Measurements from ENCODE around the gene OXSR1.
"Not testable (repeated sequence)": the region's sequence is repeated elsewhere in the genome, so short reads cannot be mapped to it uniquely, and the experiment has no call there.

The OXSR1 gene

DNA sequence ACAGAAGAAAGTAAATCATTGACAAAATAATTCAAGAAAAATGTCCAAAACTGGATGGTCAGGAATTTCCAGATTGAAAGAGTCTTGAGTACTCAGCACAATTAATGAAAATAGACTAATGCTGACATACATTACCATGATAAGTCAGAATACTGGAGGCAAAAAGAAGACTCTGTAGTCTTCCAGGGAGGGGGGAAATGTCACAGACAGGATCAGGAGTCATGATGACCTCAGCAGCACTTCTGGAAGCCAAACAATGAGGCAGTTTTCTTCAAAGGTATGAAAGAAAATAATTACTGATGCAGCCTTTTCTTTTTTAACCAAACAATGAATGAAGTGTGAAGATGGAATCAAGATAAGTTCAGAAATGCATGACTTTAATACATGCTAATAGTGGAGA lies 70.1 kb downstream of the OXSR1 start:
- DNase-seq, result no peak

DNA sequence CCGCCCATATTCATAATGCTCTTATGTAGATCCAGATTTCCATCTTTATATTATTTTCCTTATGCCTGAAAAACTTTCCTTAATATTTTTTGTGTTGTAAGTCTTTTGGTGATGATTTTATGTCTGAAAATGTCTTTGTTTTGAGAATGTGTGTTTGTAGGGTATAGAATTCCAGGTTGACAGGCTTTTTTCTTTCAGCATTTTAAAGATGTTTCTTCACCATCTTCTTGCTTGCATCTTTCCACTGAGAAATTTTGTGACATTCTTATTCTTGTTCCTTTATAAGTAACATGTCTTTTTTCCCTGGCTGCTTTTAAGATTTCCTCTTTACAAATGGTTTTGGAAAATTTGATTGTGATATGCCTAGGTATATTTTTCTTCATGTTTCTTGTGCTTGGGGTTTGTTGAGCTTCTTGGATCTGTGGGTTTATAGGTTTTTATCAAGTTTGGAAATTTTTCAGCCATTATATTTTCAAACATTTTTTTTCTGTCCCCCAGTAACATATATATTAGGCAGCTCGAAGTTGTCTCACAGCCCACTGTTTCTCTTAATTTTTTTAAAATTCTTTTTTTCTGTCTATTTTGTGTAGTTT lies 73.2 kb downstream of the OXSR1 start:
- DNase-seq, result no peak

DNA sequence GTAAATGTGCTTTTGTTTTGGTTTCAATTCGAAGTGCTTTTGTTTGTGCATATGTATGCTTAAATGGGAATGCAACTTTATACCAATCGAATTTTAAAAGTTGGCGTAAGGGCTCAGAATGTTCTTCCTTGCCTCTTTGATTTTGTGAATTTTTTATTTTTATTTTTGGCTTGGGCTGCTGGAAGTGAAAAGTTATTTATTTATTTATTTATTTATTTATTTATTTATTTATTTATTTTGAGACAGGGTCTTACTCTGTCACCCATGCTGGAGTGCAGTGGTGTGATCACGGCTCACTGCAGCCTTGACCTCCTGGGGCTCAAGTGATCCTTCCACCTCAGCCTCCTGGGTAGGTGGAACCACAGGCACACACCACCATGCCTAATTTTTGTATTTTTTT lies 77.5 kb downstream of the OXSR1 start:
- DNase-seq, result not testable (repeated sequence)

DNA sequence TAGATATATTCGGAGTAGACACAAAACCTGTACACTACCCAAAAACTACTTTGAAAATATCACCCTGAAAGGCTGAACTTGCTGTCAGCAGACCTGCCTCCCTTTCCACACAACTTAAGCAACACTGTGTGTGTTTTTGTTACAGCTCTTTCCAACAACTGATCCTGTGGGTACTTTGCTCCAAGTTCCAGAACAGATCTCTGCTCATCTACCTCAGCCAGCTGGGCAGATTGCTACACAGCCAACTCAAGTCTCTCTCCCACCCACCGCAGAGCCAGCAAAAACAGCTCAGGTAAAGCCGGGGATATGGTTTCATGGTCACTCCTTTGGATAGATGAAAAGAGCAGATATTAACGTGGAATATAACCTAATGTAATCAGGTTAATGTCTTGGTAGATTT lies 80.6 kb downstream of the OXSR1 start:
- no peak for DNase-seq

DNA sequence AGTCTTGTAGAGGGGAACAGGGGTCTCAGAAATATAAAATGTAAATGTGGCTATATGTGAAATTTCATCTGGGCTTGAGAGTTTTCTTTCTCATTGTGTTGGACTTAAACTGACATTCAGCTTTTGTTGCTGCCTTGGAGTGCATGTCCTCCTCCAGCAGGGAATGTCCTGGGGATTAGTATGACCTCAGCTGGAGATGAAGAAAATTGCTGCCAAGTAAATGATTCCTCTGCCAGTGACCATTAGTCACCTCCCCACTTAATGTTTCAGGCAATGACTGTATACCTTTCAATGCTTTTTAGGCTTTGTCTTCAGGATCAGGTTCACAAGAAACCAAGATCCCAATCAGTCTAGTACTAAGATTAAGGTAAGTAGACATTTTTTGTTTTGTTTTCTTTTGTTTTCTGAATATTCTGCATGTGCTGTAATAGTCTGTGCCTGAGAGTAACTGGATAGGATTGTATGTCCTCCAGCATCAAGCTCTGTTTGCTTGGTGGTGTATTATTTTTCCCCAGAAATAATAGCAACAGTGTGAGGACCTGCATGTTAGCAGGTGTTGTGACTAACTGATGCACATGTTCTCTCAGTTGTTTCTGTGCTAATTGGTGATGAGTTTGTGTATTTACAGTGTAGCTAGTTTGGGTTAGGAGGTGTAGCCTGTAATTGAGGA lies 82.2 kb downstream of the OXSR1 start:
- no peak for DNase-seq

DNA sequence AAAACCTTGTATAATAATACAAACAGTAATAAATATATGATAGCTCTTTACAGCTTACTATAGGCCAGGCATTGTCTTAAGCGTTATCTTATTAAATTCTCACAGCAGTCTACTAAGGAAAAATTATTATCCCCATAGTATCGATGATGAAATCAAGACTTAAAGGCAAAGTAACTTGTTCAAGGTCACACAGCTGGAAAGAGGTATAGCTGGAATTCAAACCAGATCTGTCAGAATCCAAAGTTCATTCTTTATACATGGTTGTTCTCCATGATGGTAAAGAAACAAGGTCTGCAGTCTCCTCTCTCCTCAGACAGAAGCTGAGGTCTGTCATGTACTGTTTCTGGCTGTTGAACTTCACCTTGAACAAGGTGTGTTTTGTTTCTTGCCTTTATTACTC lies 84.9 kb downstream of the OXSR1 start:
- no peak for DNase-seq

DNA sequence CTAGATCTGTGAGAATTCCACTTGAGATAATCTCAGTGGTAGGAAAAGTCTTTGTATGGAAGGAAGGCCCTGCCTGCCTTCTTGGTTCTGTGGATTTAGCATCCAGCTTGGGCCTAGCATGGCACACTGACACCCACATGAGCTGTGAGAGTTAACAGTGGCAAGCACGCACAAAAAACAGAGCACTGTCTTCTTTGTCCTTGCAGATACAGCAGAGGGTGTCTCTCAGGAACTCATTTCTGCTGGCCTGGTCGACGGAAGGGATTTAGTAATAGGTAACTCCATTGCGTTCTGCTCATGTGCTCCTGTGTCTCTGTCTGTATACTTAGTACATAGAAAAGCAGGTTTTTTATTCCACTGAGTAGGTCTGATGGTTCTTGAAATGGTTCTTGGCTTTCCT lies 85.9 kb downstream of the OXSR1 start:
- DNase-seq, result no peak

DNA sequence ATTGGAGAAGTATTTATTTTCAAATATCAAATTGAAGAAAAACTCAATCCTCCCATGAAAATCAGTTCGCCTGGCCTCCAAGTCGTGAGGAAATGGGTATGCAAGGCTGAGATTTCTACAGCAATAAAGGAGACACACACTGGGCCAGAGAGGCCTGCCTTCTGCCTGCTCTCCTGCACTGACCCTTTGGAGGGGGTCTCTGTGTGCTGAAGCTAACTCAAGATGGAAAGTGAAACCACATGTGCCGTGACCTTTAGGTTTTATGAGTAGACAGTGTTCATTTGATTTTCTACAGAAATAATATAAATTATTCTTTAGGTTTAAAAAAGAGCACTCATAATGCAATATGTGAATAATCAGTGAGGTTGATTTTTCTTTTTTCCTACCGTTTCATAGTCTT lies 88.4 kb downstream of the OXSR1 start:
- DNase-seq, result no peak

DNA sequence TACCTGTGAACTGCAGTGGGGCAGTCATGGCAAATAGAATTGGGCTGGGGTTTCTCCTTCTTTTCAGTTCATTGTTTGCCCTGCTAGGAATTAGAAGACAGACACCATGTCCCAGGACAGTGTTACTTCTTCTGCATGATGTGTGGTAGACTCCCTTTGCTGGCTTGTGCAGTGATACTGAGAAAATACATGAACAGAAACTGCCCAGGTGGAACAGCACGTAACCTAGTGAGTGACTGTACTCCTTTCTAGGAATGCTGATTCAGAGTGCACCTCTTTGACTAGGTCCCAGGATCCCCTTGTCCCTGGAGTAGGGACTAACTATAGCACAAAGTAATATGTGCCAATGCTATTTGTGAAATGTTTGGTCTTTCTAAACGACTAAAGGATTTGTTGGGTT lies 89.5 kb downstream of the OXSR1 start:
- no peak for DNase-seq

DNA sequence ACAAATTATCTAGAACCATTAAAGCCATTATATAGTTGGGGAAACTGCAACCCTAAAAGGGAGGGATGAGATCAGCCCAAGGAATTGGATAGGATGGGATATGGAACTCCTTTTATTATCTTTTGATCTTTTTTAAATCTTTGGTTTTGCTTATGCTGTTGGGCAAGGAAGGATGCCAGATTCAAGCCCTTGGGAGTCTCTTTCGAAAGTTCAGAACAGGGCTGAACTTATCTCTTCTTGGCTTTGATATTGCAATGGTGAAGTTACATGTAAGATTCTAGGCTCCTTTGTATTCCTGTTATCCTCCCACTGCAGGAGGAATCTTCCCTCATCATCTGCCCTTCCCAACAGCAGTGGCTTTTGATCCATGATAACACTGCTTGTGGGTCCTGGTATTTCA lies 90.3 kb downstream of the OXSR1 start:
- no peak for DNase-seq

DNA sequence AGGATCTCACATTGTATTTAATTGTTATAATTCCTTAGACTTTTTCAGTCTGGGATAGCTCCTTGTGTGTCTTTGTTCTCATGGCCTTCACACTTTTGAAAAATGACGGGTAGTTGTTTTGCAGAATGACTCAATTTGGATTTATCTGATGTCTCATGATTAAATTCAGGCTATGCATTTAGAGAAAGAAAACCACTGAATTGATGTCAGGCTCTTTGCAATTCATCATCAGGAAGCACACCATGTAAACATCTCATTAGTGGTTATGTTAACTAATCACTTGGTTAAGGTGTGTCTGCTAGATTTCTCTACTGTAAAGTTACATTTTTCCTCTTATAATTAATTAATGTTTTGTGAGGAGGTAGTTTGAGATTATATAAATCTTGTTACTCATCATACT lies 92.2 kb downstream of the OXSR1 start:
- DNase-seq, result no peak

DNA sequence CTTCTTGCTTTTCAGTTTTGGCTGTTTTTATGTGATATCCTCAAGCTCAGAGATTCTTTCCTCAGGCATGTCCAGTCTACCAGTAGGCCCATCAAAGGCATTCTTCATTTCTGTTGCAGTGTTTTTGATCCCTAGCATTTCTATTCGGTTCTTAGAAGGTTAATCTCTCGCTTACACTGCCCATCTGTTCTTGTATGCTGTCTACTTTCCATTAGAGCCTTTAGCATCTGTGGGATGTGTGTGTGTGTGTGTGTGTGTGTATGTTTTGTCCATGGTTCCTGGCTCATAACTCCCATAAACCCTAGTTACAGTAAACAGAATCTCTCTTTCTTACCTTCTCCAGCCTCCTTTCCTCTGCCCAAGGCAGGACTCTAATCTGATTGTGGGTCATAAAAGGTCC lies 95.1 kb downstream of the OXSR1 start:
- DNase-seq, result no peak

DNA sequence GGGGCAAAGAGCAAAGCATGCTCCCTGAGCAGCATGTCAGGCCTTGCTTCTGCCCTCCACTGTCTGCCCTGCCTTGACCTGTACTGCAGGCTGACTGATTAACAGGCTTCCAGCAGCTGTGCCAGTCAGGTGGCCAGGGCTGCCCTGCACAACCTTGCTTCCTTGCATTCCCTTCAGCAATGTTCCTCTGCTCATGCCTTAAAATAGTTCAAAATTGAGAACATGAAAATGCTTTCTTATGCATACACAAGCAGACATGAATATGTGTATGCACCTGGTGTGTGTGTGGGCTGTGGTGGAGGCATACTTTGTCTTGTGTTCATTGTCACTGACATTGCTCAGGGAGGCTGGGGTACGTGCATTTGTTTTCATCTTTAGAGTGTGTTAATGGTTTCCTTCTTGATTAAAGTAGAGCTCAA lies 99.0 kb downstream of the OXSR1 start:
- no peak for DNase-seq

DNA sequence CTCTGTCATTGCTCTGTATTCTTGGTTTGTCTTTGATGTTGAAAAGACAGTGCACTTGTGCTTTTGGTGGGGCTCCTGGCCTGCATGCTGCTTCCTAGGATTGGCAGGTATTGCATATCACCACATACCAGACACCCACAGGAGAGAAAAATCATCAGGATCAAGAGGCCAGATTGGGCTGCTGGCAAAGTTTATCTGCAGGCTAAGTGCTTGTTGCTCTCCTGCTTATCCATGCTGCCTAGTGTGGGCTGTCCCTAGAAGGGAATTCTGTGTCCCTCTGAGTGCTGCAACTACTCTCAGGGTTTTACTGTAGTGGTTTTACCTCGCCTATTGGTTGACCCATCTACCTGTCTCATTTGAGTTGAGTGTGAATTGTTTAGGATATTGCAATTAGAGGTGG lies 99.4 kb downstream of the OXSR1 start:
- no peak for DNase-seq

DNA sequence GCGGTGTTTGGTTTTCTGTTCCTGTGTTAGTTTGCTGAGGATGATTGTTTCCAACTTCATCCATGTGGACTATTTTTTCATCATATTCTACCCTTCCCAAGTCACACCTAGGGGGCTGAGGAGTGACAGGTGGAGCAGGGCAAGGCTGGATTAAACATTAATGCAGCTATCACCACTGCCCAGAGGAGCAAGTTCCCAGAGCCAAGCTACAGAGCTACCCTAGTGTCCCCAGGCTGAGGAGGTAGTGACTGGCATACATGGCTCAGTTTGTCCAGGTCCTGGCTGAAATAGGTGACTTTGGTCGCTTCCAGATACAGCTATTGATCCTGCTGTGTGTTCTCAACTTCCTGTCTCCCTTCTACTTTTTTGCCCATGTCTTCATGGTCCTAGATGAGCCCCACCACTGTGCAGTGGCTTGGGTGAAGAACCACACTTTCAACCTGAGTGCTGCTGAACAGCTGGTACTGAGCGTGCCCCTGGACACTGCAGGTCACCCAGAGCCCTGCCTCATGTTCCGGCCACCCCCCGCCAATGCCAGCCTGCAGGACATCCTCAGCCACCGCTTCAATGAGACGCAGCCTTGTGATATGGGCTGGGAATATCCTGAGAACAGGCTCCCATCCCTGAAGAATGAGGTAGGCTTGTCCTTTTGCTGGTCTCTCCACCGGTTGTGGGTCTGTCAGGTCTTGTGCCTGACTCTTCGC lies 100.4 kb downstream of the OXSR1 start, which contains the start of gene SLC22A13:
TSS of gene SLC22A13 (plus strand) at position 209 of the 704 bp plus-strand sequence. CDS start at position 258, 49 bp downstream.
- DNase-seq, result no peak

DNA sequence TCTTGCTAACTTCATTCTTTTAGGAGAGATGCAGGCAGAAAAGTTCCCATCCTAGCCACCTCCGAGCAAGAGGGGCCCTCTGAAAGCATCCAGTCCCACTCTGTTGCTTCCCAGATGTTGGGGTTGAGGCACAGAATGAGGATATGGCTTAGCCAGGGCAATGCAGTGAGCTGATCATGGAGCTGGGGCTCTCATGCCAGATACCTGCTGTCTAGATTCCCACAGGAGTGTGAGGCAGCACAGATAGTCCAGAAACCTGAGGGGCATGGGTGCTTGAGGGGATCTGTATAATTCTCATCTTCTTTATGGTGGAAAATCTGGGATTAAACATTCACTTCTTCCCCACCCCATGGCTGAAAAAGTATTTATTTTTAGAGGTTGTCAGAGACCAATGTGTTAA lies 101.5 kb downstream of the OXSR1 start:
- DNase-seq, result no peak

DNA sequence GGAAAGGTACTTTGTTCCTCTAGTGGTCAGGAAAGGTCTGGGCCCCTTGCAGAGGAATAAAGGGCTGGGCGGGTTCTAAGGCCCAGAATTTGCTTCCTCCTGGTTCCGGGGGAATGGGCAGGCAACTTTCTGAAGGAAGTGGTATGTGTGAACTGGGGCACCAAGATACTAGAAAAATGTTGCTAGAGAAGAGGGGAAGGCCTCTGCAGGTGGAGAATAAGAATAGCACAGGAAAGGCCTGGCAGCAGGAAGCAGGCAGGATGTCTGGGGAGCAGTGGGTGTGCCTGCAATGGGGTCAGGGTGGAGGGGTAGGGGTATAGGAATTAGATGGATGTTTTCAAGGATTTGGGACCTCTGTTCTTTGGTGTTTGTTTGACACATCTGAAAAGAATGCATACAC lies 102.3 kb downstream of the OXSR1 start:
- no peak for DNase-seq

DNA sequence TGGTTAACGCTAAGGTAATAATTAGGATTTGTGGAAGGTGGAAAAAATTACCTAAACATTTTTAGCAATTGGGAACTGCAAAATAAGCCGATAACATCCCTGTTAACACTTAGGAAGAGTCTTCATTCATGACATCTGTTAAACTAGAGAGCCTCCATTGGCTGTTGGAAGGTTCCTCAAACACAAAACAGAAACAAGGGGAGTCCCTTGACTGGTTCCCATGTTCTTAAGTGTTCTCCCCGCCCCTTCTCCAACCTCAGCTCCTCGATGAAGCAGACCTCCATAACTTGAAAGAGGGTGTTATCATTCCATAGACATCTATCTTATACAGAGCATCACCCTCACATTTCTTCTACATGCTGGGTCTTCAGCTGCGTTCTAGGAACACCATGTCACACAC lies 102.8 kb downstream of the OXSR1 start:
- no peak for DNase-seq

DNA sequence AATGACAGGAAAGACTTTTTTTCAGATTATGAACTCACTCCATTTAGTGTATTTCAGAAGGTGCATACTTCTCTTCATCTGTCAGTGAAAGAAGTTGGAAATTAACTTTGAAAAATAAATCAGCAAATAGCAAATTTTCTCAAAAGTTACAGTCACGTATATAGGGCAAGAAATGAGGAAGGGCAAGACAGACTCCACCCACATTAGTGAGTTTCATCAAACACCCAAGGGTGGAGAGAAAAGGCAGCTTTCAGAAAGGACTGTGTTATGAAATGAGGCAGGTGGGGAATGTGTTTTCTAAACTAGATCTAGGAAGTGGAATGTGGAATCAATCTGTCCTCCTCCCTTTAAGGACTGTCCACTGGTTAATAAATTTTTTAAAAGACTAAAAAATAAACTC lies 103.2 kb downstream of the OXSR1 start:
- DNase-seq, result no peak

DNA sequence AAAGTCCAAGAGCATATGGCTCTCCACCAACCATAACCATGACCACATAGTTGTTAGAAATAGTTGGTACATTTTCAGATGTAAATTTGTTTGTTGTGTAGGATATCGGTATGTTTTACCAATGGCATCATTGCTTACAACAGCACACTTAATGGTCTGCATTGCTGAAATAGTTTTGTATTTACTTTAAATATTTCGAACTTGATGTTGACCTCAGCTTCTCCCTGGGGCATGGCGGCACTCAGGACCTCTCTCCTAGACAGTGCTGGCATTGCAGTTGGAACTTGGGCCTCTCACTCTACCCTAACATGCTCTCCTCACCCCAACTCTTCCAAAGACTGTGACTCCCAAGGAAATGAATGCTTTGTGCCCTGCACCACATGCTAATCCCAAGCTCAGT lies 105.3 kb downstream of the OXSR1 start:
- no peak for DNase-seq

DNA sequence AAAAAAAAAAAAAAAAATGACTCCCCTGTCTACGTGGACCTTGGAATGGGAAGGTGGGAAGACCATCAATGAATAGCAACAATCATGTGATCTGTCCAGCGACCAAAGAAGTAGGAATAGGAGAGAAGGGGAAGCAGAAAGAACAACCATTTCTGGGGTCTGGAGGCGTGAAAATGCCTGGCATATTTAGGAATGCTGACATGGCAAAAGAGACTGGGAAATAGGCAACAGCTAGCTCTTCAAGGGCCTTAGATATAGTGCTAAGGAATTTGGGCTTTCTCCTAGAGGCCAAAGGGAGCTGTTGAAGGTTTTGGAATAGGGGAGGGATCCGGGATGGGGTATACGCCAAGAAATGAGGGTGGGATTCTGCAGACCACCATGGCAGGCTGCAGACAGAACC lies 106.2 kb downstream of the OXSR1 start:
- DNase-seq, result no peak

DNA sequence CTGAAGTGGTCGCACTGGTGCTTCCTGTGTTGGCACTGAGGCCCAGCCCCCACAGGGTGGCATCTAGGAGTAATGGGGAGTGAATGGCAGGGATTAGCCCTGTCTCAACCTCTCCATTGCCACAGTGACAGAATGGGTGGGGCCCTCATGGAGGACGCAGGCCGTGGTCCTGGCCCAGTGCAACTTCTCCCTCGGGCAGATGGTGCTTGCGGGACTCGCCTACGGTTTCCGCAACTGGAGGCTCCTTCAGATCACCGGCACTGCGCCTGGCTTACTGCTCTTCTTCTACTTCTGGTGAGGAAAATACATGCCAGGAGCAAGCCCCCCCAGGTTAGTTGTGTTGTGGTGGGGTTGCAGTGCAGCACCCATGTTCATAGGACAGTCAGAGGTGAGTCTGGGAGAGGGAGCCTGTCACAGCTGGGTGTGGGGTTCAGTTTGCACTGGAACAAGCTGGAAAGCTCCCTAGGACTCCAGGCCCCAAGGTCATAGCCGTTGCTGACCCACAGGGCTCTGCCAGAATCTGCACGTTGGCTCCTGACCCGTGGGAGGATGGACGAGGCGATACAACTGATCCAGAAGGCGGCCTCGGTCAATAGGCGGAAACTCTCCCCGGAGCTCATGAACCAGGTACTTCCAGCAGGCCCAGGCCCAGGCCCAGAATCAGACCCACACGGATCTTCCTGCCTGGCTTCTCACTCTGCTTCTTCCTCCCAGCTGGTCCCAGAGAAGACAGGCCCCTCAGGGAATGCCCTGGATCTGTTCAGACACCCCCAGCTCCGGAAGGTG lies 109.7 kb downstream of the OXSR1 start:
- no peak for DNase-seq

DNA sequence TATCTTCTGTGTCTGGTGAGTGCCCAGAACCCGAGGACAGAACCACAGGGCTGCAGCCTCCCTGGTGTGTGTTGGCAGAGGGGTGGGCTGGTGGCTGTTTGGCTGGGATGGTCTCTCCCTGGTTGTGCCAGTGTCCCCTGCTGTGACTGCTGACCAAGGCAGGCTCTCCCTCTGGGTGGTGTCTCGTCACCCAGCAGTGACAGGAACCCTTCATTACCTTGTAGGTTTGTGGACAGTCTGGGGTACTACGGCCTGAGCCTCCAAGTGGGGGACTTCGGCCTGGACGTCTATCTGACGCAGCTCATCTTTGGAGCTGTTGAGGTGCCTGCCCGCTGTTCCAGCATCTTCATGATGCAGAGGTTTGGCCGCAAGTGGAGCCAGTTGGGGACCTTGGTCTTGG lies 110.3 kb downstream of the OXSR1 start:
- DNase-seq, result no peak

All from effector CD8-positive, alpha-beta T cell (primary cell).